ENCODE measurements around the gene GRM8. TPM values are rescaled to one million over a fixed set of nuclear protein-coding genes. Genes with fewer than 3 reads are reported as not detected.
A peak's percentile ranks its signal among the peaks of the same experiment; 100 is the strongest.

GRM8 gene
- total and polyA plus RNA-seq, 8 donors, result 0.25 to 2.8 (median 1.3) TPM; not detected in 4

- Histone ChIP-seq H3K4me1 (peaks cover 7 to 20% (median 13%) of the 10 kb centered on the region in 4 donors), H3K27ac (no peak overlapping the region), H3K36me3 (no peaks in the 10 kb centered on the region), H3K4me3 (no peak overlapping the region), H3K9me3 (no peaks in the 10 kb centered on the region), H3K27me3 (peaks cover 0 to 57% (median 21%) of the 10 kb centered on the region in 3 donors)
- intact Hi-C loops (cut with DNase I; ENCODE audit: low total_unique reads), result no loop called here
- DNase-seq, result no peak
- 15 to 36% (median 29%) methylated on average over 2 of the region's 2 CpGs for WGBS, 5 donors
- TF ChIP-seq CTCF (IDR thresholded peaks at IDR 0.05) (no peak), POLR2AphosphoS5 (IDR thresholded peaks at IDR 0.05) (no peak), POLR2A (IDR thresholded peaks at IDR 0.05) (no peak), EP300 (IDR thresholded peaks at IDR 0.05) (no peak)
Observed at GRCh38 chr7:127257086-127257485, 4.3 kb upstream of the GRM8 start.

GRCh38 chr7:127256041-127256725, 3.4 kb upstream of the GRM8 start:
- TF ChIP-seq CTCF (IDR thresholded peaks at IDR 0.05), result no peak
- peaks cover 0 to 67% (median 30%) of the 10 kb centered on the region in 3 donors for H3K27me3 ChIP-seq
- no peak for DNase-seq
- no peak overlapping the region for H3K4me3 ChIP-seq
- H3K27ac ChIP-seq, result no peak overlapping the region
- H3K36me3 ChIP-seq, result no peaks in the 10 kb centered on the region
- intact Hi-C loops (cut with DNase I; ENCODE audit: low total_unique reads), result no loop called here
- 66 to 89% (median 82%) methylated on average over 2 of the region's 2 CpGs for WGBS, 5 donors
- peaks cover 16 to 29% (median 22%) of the 10 kb centered on the region in 4 donors for H3K4me1 ChIP-seq
- H3K9me3 ChIP-seq, result no peaks in the 10 kb centered on the region

DNA sequence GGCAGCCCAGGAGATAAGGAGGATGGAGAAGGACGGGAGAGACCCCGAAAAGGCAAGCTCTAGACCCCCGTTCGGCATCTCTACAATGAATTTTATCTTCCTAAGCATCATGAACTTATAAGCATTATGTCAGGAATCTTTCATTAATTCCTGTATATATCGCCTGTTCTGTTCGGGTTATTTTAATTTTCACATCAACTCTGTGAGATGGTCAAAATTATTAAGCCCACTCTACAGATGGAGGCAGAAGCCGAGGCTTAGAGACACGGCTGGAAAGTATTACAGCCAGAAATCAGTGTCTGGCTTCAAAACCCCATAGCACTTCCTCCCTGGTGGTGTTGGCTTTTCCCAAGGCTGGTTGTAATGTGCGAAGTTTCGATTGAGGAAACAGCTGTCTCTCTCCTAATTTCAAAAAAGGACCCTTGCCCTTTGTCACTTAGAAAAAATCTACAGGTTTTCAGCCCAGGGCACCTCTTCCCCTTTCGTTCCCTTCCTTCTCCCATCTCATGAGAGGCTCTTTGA, 1.5 kb upstream of the GRM8 start:
- peaks cover 21 to 36% (median 31%) of the 10 kb centered on the region in 4 donors for H3K4me1 ChIP-seq
- peak overlapping the region; percentile 60 to 95 (median 74) for H3K4me3 ChIP-seq
- TF ChIP-seq EP300 (IDR thresholded peaks at IDR 0.05), result no peak
- TF ChIP-seq POLR2A (IDR thresholded peaks at IDR 0.05), result no peak
- no peak for TF ChIP-seq POLR2AphosphoS5 (IDR thresholded peaks at IDR 0.05)
- no peak for TF ChIP-seq CTCF (IDR thresholded peaks at IDR 0.05)
- peaks cover 0 to 86% (median 46%) of the 10 kb centered on the region in 3 donors for H3K27me3 ChIP-seq
- no peaks in the 10 kb centered on the region for H3K36me3 ChIP-seq
- no peak overlapping the region for H3K27ac ChIP-seq
- intact Hi-C loops (cut with DNase I; ENCODE audit: low total_unique reads), result no loop called here
- H3K9me3 ChIP-seq, result no peaks in the 10 kb centered on the region
- DNase-seq, result no peak
- 13 to 27% (median 24%) methylated on average over 11 of the region's 11 CpGs for WGBS, 5 donors

DNA sequence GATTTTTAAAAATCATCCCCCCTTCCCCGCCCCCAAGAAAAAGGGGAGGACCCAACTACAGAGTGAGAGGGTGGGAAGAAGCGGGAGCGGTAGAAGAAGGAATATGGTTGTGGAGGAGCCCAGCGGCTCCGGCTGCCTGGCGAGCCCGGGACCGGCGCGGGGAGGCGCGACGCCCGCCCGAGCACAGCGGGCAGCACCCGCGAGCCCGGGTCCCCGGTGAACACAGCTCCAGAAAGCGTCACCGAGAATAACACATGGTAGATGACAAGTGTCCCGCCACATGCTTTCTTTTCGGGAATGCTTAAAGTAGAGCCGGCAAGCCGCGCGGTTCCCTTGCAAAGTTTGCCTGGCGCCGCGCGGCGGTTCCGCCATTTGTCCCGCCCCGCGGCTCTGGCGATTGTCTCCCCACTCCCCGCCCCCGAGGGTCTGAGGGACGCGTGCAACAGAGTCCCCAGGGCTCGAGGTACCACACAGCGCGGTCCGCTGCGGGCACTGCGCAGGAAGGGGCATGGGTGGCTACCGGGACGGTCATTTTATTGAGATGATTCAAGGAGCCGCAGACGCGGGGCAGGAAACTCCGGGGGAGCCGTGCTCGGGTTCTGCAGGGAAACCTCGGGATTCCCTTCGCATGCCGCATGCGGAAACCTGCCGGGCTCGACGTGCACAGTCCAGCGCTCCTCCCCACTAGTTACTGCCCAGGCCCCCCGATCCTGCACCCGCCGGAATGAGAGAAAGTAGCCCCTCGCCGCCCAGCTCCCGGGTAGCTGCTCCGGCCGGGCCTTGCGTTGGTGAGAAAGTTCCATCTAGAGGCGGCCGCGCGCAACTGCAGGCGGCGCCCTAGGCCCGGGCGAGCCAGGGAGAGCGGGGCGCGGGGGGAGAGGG, 781 bp upstream of the GRM8 start:
- DNase-seq, result peak; percentile 67 to 87
- intact Hi-C loops (cut with DNase I; ENCODE audit: low total_unique reads), result no loop called here
- Histone ChIP-seq H3K4me1 (peaks cover 21 to 36% (median 31%) of the 10 kb centered on the region in 4 donors), H3K9me3 (no peaks in the 10 kb centered on the region), H3K27ac (peak overlapping the region in 4 of 5 donors; percentile 12 to 81 (median 56)), H3K36me3 (no peaks in the 10 kb centered on the region), H3K27me3 (peaks cover 0 to 89% (median 52%) of the 10 kb centered on the region in 3 donors), H3K4me3 (peak overlapping the region; percentile 60 to 95 (median 74))
- TF ChIP-seq POLR2A (IDR thresholded peaks at IDR 0.05) (no peak), CTCF (IDR thresholded peaks at IDR 0.05) (peak in 5 of 7 experiments; percentile 69 to 98 (median 94)), POLR2AphosphoS5 (IDR thresholded peaks at IDR 0.05) (no peak)
- WGBS, 5 donors, result 0 to 1% (median 1%) methylated on average over 48 to 84 of the region's 84 CpGs

Measured in stomach (tissue), 9 donors.